ENCODE results near the gene CSMD2.
"Not testable (repeated sequence)": the region's sequence is repeated elsewhere in the genome, so short reads cannot be mapped to it uniquely, and the experiment has no call there.

Gene CSMD2

GRCh38 chr1:33516428-33516827 lies 648.6 kb downstream of the CSMD2 start:
- no peak for DNase-seq

GRCh38 chr1:33515607-33516006 lies 649.4 kb downstream of the CSMD2 start:
- no peak for DNase-seq

- DNase-seq: no peak
Observed at GRCh38 chr1:33515112-33515511, 649.9 kb downstream of the CSMD2 start.

GRCh38 chr1:33512226-33513011 lies 652.6 kb downstream of the CSMD2 start:
- no peak for DNase-seq

GRCh38 chr1:33509276-33509675 lies 655.8 kb downstream of the CSMD2 start:
- not testable (repeated sequence) for DNase-seq

GRCh38 chr1:33508151-33508550 lies 656.9 kb downstream of the CSMD2 start:
- no peak for DNase-seq

- DNase-seq: no peak
Observed at GRCh38 chr1:33507661-33508060, 657.4 kb downstream of the CSMD2 start.

- DNase-seq: no peak
Observed at GRCh38 chr1:33503506-33503905, 661.5 kb downstream of the CSMD2 start.

GRCh38 chr1:33502726-33503125 lies 662.3 kb downstream of the CSMD2 start:
- DNase-seq: no peak

GRCh38 chr1:33501774-33502173 lies 663.3 kb downstream of the CSMD2 start:
- DNase-seq: no peak

- DNase-seq: no peak
Observed at GRCh38 chr1:33501309-33501708, 663.7 kb downstream of the CSMD2 start.

GRCh38 chr1:33500547-33500946 lies 664.5 kb downstream of the CSMD2 start:
- no peak for DNase-seq

GRCh38 chr1:33497410-33497809 lies 667.6 kb downstream of the CSMD2 start:
- DNase-seq: no peak

- no peak for DNase-seq
Observed at GRCh38 chr1:33494929-33495328, 670.1 kb downstream of the CSMD2 start.

- no peak for DNase-seq
Observed at GRCh38 chr1:33488624-33489023, 676.4 kb downstream of the CSMD2 start.

- no peak for DNase-seq
Observed at GRCh38 chr1:33482412-33482811, 682.6 kb downstream of the CSMD2 start.

- DNase-seq: no peak
Observed at GRCh38 chr1:33477451-33477850, 687.6 kb downstream of the CSMD2 start.

- no peak for DNase-seq
Observed at GRCh38 chr1:33473900-33474299, 691.1 kb downstream of the CSMD2 start.

- DNase-seq: peak; percentile 99
Observed at GRCh38 chr1:33472269-33472980, 692.6 kb downstream of the CSMD2 start, which contains the start of gene ZSCAN20. Gene ZSCAN20, plus strand, starts transcription at chr1:33472645. Its CDS starts 6,644 bp downstream, at chr1:33479289.

- no peak for DNase-seq
Observed at GRCh38 chr1:33471416-33471815, 693.6 kb downstream of the CSMD2 start.

GRCh38 chr1:33470495-33471012 lies 694.5 kb downstream of the CSMD2 start:
- peak; percentile 74 for DNase-seq

GRCh38 chr1:33469691-33470090 lies 695.3 kb downstream of the CSMD2 start:
- DNase-seq: no peak

GRCh38 chr1:33468967-33469366 lies 696.1 kb downstream of the CSMD2 start:
- no peak for DNase-seq

- DNase-seq: no peak
Observed at GRCh38 chr1:33468531-33468930, 696.5 kb downstream of the CSMD2 start.
